Breast epithelium (tissue), 4 donors: ENCODE results near the gene CFAP20. TPM values are rescaled to one million over a fixed set of nuclear protein-coding genes. Genes with fewer than 3 reads are reported as not detected.
A peak's percentile ranks its signal among the peaks of the same experiment; 100 is the strongest.

ENCODE experiments used
- DNase-seq, 2 donors: peaks; one replicate each; pipeline ENCODE4 v3.0.0-alpha.2; 2019; ENCODE audit warnings: low spot score in 2 of 2
- H3K27ac ChIP-seq, 2 donors: fragments of 200-600 bp; sonication (generic) in 1 of 2; one replicate each; pipeline ENCODE4 v1.5.1; 2016 to 2019; ENCODE audit warnings: mild to moderate bottlenecking in 1 of 2
- H3K27me3 ChIP-seq, 2 donors: fragments of 200-600 bp; sonication (generic) in 1 of 2; one replicate each; pipeline versions ENCODE4 v1.5.1 to v1.6.0; 2017 to 2019; ENCODE audit warnings: control low read depth in 1 of 2, mild to moderate bottlenecking in 1 of 2
- H3K36me3 ChIP-seq: fragments of 200-600 bp; one replicate; pipeline ENCODE4 v1.5.1; 2019
- H3K4me1 ChIP-seq, 2 donors: fragments of 200-600 bp; sonication (generic); one replicate each; pipeline ENCODE4 v1.5.1; 2016 to 2019; ENCODE audit warnings: control low read depth in 1 of 2
- H3K4me3 ChIP-seq, 3 donors: fragments of 200-600 bp; sonication (generic); 1 replicate in 2 of 3; 2 replicates in 1 of 3; pipeline ENCODE4 v1.5.1; 2016 to 2019; ENCODE audit warnings: mild to moderate bottlenecking in 3 of 3, moderate library complexity in 2 of 3
- H3K9me3 ChIP-seq, 2 donors: fragments of 200-600 bp; sonication (generic) in 1 of 2; one replicate each; pipeline ENCODE4 v1.5.1; 2016 to 2019; ENCODE audit warnings: control low read depth in 1 of 2
- POLR2A ChIP-seq: fragments of 450-650 bp; IDR thresholded peaks from one replicate; pipeline ENCODE4 v1.6.1; 2016; ENCODE audit warnings: antibody characterized with exemption, mild to moderate bottlenecking, moderate library complexity
- POLR2AphosphoS5 ChIP-seq, 3 donors: sonication (generic); formaldehyde crosslinking; IDR thresholded peaks; one replicate each; pipeline ENCODE4 v1.6.1; 2017; ENCODE audit warnings: antibody characterized with exemption in 3 of 3
- intact Hi-C: fragments of 100-400 bp; cut with DNase I; formaldehyde crosslinking; loops from one replicate; pipeline ENCODE4 v1.15.1; 2023; ENCODE audit warnings: low total_unique reads
- total RNA-seq, 3 donors: library from RNA; depleted of rRNA; stranded (reverse); fragments of >200 nt; gene quantifications; one replicate each; pipeline ENCODE4 v1.1.0, GENCODE V29; 2016
- TF ChIP-seq, protein P1 (sequence below), 3 donors: fragments of 450-650 bp; IDR thresholded peaks; one replicate each; pipeline ENCODE4 v1.5.1; 2016 to 2017; ENCODE audit warnings: antibody characterized with exemption in 3 of 3, mild to moderate bottlenecking in 3 of 3, moderate library complexity in 3 of 3

The CFAP20 gene
- total RNA-seq, 3 donors from 2014 or later = 30.5 to 46.1 (median 30.9) TPM

DNA sequence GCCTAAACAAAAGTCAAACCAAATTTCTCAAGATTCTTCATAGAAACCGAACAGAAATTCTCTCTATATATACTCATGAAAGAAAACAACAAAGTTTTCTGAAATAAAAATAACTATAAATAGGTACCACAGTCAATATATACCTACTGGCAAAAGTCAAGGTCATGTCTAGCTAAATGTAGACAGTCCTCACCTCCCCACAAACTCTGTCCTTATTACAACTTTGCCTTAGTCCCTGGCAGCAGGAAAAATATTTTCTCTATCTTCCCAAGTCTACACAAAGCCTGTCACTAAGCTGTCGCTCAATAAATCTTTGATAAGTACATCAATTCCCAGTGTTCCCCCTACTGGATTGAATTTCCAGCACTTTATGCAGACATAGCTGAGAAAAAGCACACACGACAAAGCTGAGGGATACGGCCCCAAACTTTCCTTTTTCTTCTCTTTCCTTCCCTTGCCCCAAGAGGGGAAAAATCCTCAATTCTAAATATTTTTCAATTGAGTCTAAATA, 2.7 kb downstream of the CFAP20 start:
- TF ChIP-seq, protein P1, sequence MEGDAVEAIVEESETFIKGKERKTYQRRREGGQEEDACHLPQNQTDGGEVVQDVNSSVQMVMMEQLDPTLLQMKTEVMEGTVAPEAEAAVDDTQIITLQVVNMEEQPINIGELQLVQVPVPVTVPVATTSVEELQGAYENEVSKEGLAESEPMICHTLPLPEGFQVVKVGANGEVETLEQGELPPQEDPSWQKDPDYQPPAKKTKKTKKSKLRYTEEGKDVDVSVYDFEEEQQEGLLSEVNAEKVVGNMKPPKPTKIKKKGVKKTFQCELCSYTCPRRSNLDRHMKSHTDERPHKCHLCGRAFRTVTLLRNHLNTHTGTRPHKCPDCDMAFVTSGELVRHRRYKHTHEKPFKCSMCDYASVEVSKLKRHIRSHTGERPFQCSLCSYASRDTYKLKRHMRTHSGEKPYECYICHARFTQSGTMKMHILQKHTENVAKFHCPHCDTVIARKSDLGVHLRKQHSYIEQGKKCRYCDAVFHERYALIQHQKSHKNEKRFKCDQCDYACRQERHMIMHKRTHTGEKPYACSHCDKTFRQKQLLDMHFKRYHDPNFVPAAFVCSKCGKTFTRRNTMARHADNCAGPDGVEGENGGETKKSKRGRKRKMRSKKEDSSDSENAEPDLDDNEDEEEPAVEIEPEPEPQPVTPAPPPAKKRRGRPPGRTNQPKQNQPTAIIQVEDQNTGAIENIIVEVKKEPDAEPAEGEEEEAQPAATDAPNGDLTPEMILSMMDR (IDR thresholded peaks at IDR 0.05) = no peak
- TF ChIP-seq POLR2A (no peak), POLR2AphosphoS5 (IDR thresholded peaks at IDR 0.05) (no peak)
- Histone ChIP-seq H3K9me3 (no peaks in the 10 kb centered on the region), H3K27me3 (no peaks in the 10 kb centered on the region), H3K27ac (peak overlapping the region; percentile 8 to 90), H3K4me1 (peaks cover 5 to 8% of the 10 kb centered on the region in 2 donors), H3K36me3 (no peaks in the 10 kb centered on the region), H3K4me3 (peak overlapping the region; percentile 10 to 98 (median 97))
- intact Hi-C loops = loop anchor here (5.0 kb wide), 1 partner anchor 99 kb away; the partner anchor contains the start of gene MMP15
- DNase-seq = no peak

DNA sequence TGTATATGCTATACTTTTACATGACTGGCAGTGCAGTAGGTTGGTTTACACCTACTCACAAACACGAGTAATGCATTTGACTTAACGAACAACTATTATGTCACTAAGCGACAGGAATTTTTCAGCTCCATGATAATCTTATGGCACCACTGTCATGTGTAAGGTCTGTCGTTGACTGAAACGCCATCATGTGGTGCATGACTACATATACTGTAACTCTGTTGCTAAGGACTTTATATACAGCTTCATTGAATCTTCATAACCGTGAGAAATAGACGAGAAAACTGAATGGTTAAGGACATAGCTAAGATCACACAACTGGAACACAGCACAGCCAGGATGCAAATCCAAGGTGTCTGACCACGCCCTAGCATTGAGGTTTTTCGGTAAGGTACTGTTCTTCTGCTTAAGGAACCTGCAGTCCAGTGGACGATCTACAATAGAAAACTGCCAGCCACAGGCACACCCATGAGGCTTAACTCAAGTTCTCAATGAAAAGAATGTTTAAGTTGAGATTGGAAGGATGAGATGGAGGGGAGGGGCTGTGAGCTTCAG, 3.3 kb downstream of the CFAP20 start:
- Histone ChIP-seq H3K27ac (peak overlapping the region; percentile 5 to 8), H3K27me3 (no peaks in the 10 kb centered on the region), H3K36me3 (no peaks in the 10 kb centered on the region), H3K4me3 (no peak overlapping the region), H3K9me3 (no peaks in the 10 kb centered on the region), H3K4me1 (peaks cover 8 to 12% of the 10 kb centered on the region in 2 donors)
- intact Hi-C loops = loop anchor here (5.0 kb wide), 1 partner anchor 99 kb away; the partner anchor contains the start of gene MMP15
- no peak for TF ChIP-seq POLR2A
- TF ChIP-seq, protein P1 (IDR thresholded peaks at IDR 0.05) = no peak
- no peak for TF ChIP-seq POLR2AphosphoS5 (IDR thresholded peaks at IDR 0.05)
- no peak for DNase-seq

DNA sequence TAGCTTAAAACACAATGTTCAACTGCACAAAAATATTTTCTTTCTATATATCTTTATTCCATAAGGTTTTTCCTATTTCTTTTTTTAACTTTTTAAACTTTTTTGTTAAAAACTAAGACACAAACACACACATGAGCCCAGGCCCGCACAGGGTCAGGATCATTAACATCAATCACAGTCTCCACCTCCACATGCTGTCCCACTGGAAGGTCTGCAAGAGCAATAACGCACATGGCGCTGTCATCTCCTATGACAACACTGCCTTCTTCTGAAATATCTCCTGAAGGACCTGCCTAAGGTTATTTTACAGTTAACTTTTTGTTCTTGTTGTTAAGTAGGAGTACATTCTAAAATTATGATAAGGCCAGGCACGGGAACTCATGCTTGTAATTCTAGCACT, 4.1 kb downstream of the CFAP20 start:
- no peaks in the 10 kb centered on the region for H3K27me3 ChIP-seq
- DNase-seq = no peak
- H3K4me1 ChIP-seq = peaks cover 8 to 12% of the 10 kb centered on the region in 2 donors
- H3K9me3 ChIP-seq = no peaks in the 10 kb centered on the region
- no peak overlapping the region for H3K27ac ChIP-seq
- intact Hi-C loops = loop anchor here (5.0 kb wide), 1 partner anchor 98 kb away; the partner anchor contains the start of gene MMP15
- H3K4me3 ChIP-seq = no peak overlapping the region
- TF ChIP-seq, protein P1 (IDR thresholded peaks at IDR 0.05) = no peak
- TF ChIP-seq POLR2A = no peak
- TF ChIP-seq POLR2AphosphoS5 (IDR thresholded peaks at IDR 0.05) = no peak
- no peaks in the 10 kb centered on the region for H3K36me3 ChIP-seq

DNA sequence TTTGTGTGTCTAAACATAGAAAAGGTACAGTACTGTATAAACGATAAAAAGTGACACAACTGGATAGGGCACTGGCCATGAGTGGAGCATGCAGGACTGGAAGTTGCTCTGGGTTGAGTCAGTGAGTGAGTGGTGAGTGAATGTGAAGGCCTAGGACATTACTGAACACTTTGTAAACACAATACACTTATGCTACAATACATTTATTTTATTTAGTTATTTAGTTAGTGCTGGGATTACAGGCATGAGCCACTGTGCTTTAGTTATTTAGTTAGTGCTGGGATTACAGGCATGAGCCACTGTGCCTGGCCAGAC, 4.6 kb downstream of the CFAP20 start:
- Histone ChIP-seq H3K27me3 (no peaks in the 10 kb centered on the region), H3K9me3 (no peaks in the 10 kb centered on the region), H3K4me1 (peaks cover 8 to 12% of the 10 kb centered on the region in 2 donors), H3K4me3 (no peak overlapping the region), H3K27ac (no peak overlapping the region), H3K36me3 (no peaks in the 10 kb centered on the region)
- TF ChIP-seq POLR2AphosphoS5 (IDR thresholded peaks at IDR 0.05) = no peak
- TF ChIP-seq, protein P1 (IDR thresholded peaks at IDR 0.05) = no peak
- no peak for TF ChIP-seq POLR2A
- intact Hi-C loops = no loop called here
- DNase-seq = no peak

DNA sequence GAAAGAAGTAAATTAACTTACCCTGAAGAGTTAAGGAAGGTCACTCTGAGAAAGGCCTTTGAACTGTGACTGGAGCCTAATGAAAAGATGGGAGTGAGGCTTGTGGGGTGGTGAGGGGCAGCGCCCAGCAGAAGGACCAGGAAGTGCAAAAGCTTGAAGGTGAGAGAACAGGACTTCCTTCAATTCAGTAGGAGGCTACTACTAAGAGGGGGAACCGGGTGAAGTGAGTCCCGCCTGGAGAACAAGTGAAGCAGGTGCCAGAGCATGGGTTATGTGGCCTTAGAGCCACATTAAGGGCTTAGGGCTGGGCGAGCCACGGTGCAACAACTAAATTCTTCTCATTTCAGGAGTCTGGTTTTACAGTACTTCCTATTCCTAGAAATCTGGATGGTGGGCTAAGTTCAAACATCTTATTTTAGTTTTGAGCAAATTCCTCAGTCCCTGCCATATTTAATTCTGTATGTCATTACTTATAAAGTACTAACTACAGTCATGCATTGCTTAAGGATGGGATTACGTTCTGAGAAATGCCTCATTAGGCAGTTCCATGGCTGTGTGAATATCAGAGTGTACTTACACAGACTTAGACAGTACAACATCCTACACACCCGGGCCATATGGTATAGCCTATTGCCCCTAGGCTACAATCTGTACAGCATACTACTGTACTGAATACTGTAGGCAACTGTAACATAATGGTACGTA, 5.1 kb downstream of the CFAP20 start:
- Histone ChIP-seq H3K27ac (no peak overlapping the region), H3K36me3 (no peaks in the 10 kb centered on the region), H3K4me1 (peaks cover 8 to 12% of the 10 kb centered on the region in 2 donors), H3K27me3 (no peaks in the 10 kb centered on the region), H3K4me3 (no peak overlapping the region), H3K9me3 (no peaks in the 10 kb centered on the region)
- TF ChIP-seq POLR2A (no peak), POLR2AphosphoS5 (IDR thresholded peaks at IDR 0.05) (no peak)
- TF ChIP-seq, protein P1 (IDR thresholded peaks at IDR 0.05) = no peak
- intact Hi-C loops = no loop called here
- DNase-seq = no peak
